Astrocyte (in vitro differentiated cells and primary cell): ENCODE measurements around the gene JAML. TPM values are rescaled to one million over a fixed set of nuclear protein-coding genes. Genes with fewer than 3 reads are reported as not detected.

Experiments
- DNase-seq: peaks from one replicate; pipeline ENCODE4 v3.0.0-alpha.2; 2010; ENCODE audit warnings: low read depth
- FAIRE-seq: peaks from 2 replicates; lab custom pipeline; 2011; peaks lifted over from hg19 to GRCh38; lab: Jason Lieb, UNC
- H2AFZ ChIP-seq: 2 replicates; pipeline ENCODE4 v1.6.0; 2012; ENCODE audit warnings: low read depth, low read length, inconsistent platforms
- H3K27ac ChIP-seq: 2 replicates; pipeline ENCODE4 v1.5.1; 2011; ENCODE audit warnings: low read depth, low read length, inconsistent platforms
- H3K27me3 ChIP-seq: 2 replicates; pipeline ENCODE4 v1.6.0; 2011; ENCODE audit warnings: low read length, inconsistent platforms; ENCODE audit not compliant: insufficient read depth
- H3K36me3 ChIP-seq: 2 replicates; pipeline ENCODE4 v1.5.1; 2011; ENCODE audit warnings: low read length, inconsistent platforms; ENCODE audit not compliant: insufficient read depth
- H3K4me1 ChIP-seq: 2 replicates; pipeline ENCODE4 v1.5.1; 2011; ENCODE audit warnings: low read length, inconsistent platforms; ENCODE audit not compliant: insufficient read depth
- H3K4me2 ChIP-seq: 2 replicates; pipeline ENCODE4 v1.6.0; 2012; ENCODE audit warnings: low read length, inconsistent platforms
- H3K4me3 ChIP-seq: 2 replicates; pipeline ENCODE4 v1.5.1; 2011; ENCODE audit warnings: low read depth, mild to moderate bottlenecking, low read length, inconsistent platforms; ENCODE audit not compliant: insufficient read depth
- H3K79me2 ChIP-seq: 2 replicates; pipeline ENCODE4 v1.6.0; 2012; ENCODE audit warnings: mild to moderate bottlenecking, low read length, inconsistent platforms; ENCODE audit not compliant: insufficient read depth
- H3K9ac ChIP-seq: 2 replicates; pipeline ENCODE4 v1.6.0; 2012; ENCODE audit warnings: mild to moderate bottlenecking, low read length, inconsistent platforms
- H3K9me3 ChIP-seq: 2 replicates; pipeline ENCODE4 v1.5.1; 2012; ENCODE audit warnings: low read depth, mild to moderate bottlenecking, low read length, inconsistent platforms; ENCODE audit not compliant: insufficient read depth
- H4K20me1 ChIP-seq: 2 replicates; pipeline ENCODE4 v1.6.0; 2012; ENCODE audit warnings: low read length, inconsistent platforms; ENCODE audit not compliant: insufficient read depth
- H3K27ac Mint-ChIP-seq: one replicate; pipeline ENCODE4 v1.8.0; 2021; ENCODE audit warnings: mild to moderate bottlenecking, mixed read lengths; ENCODE audit not compliant: unreplicated experiment
- H3K27me3 Mint-ChIP-seq: one replicate; pipeline ENCODE4 v1.8.0; 2021; ENCODE audit warnings: low read depth, mixed read lengths; ENCODE audit not compliant: unreplicated experiment
- H3K36me3 Mint-ChIP-seq: one replicate; pipeline ENCODE4 v1.8.0; 2021; ENCODE audit warnings: low read depth, mixed read lengths; ENCODE audit not compliant: unreplicated experiment
- H3K4me1 Mint-ChIP-seq: one replicate; pipeline ENCODE4 v1.8.0; 2021; ENCODE audit warnings: low read depth, mixed read lengths; ENCODE audit not compliant: unreplicated experiment
- H3K4me3 Mint-ChIP-seq: one replicate; pipeline ENCODE4 v1.8.0; 2021; ENCODE audit warnings: mild to moderate bottlenecking, moderate library complexity, mixed read lengths; ENCODE audit not compliant: unreplicated experiment
- H3K9me3 Mint-ChIP-seq: one replicate; pipeline ENCODE4 v1.8.0; 2021; ENCODE audit warnings: mild to moderate bottlenecking, mixed read lengths; ENCODE audit not compliant: unreplicated experiment
- CTCF ChIP-seq: IDR thresholded peaks from 2 replicates; pipeline ENCODE4 v1.5.1; 2011; ENCODE audit warnings: low read depth, mild to moderate bottlenecking, inconsistent platforms, low read length, moderate library complexity; ENCODE audit not compliant: insufficient read depth
- EZH2 ChIP-seq: IDR thresholded peaks from 2 replicates; pipeline ENCODE4 v1.6.1; 2012; ENCODE audit warnings: mild to moderate bottlenecking, low read length, inconsistent platforms; ENCODE audit not compliant: insufficient read depth
- total RNA-seq: library from RNA; stranded (reverse); gene quantifications from 2 replicates; pipeline ENCODE4 v1.2.1, GENCODE V29; 2021

Gene JAML
- total RNA-seq, 1 donor from 2014 or later, result not detected

GRCh38 chr11:118238421-118238820 is 13.6 kb upstream of the JAML start:
- Histone ChIP-seq H3K4me1 (no peaks in the 10 kb centered on the region), H4K20me1 (no peaks in the 10 kb centered on the region), H3K27me3 (peaks cover 14% of the 10 kb centered on the region), H3K9ac (no peak overlapping the region), H3K4me3 (no peak overlapping the region), H3K27ac (no peak overlapping the region), H3K4me2 (no peak overlapping the region), H3K9me3 (no peaks in the 10 kb centered on the region), H3K79me2 (no peaks in the 10 kb centered on the region), H2AFZ (no peak overlapping the region), H3K36me3 (no peaks in the 10 kb centered on the region)
- no peaks in the 10 kb centered on the region for H3K36me3 Mint-ChIP-seq
- no peak overlapping the region for H3K27ac Mint-ChIP-seq
- no peak for TF ChIP-seq CTCF
- TF ChIP-seq EZH2, result no peak
- peaks cover 10% of the 10 kb centered on the region for H3K4me1 Mint-ChIP-seq
- DNase-seq, result no peak
- no peak overlapping the region for H3K4me3 Mint-ChIP-seq
- FAIRE-seq, result no peak
- H3K27me3 Mint-ChIP-seq, result no peaks in the 10 kb centered on the region
- H3K9me3 Mint-ChIP-seq, result no peaks in the 10 kb centered on the region

GRCh38 chr11:118236170-118236569 is 11.4 kb upstream of the JAML start:
- H4K20me1 ChIP-seq, result no peaks in the 10 kb centered on the region
- no peak overlapping the region for H3K4me3 ChIP-seq
- Mint-ChIP-seq H3K27ac (no peak overlapping the region), H3K27me3 (no peaks in the 10 kb centered on the region), H3K4me1 (peaks cover 4% of the 10 kb centered on the region), H3K36me3 (no peaks in the 10 kb centered on the region), H3K4me3 (no peak overlapping the region), H3K9me3 (no peaks in the 10 kb centered on the region)
- H3K27ac ChIP-seq, result no peak overlapping the region
- H3K4me1 ChIP-seq, result no peaks in the 10 kb centered on the region
- H3K36me3 ChIP-seq, result no peaks in the 10 kb centered on the region
- H3K4me2 ChIP-seq, result no peak overlapping the region
- H3K27me3 ChIP-seq, result peaks cover 5% of the 10 kb centered on the region
- H3K9ac ChIP-seq, result no peak overlapping the region
- no peak for DNase-seq
- no peak overlapping the region for H2AFZ ChIP-seq
- no peak for FAIRE-seq
- TF ChIP-seq EZH2, result no peak
- TF ChIP-seq CTCF, result no peak
- H3K9me3 ChIP-seq, result no peaks in the 10 kb centered on the region
- no peaks in the 10 kb centered on the region for H3K79me2 ChIP-seq

- FAIRE-seq, result no peak
- Histone ChIP-seq H3K4me2 (no peak overlapping the region), H4K20me1 (no peaks in the 10 kb centered on the region), H3K4me1 (no peaks in the 10 kb centered on the region), H3K79me2 (no peaks in the 10 kb centered on the region), H3K4me3 (no peak overlapping the region), H3K9ac (no peak overlapping the region), H3K27ac (no peak overlapping the region), H2AFZ (no peak overlapping the region), H3K9me3 (no peaks in the 10 kb centered on the region), H3K27me3 (peaks cover 5% of the 10 kb centered on the region), H3K36me3 (no peaks in the 10 kb centered on the region)
- H3K4me3 Mint-ChIP-seq, result no peak overlapping the region
- DNase-seq, result no peak
- no peaks in the 10 kb centered on the region for H3K36me3 Mint-ChIP-seq
- TF ChIP-seq CTCF (no peak), EZH2 (no peak)
- H3K27me3 Mint-ChIP-seq, result no peaks in the 10 kb centered on the region
- peaks cover 4% of the 10 kb centered on the region for H3K4me1 Mint-ChIP-seq
- no peaks in the 10 kb centered on the region for H3K9me3 Mint-ChIP-seq
- H3K27ac Mint-ChIP-seq, result no peak overlapping the region
Measured at GRCh38 chr11:118234833-118235232, 10.0 kb upstream of the JAML start.
